ENCODE data around the gene RBFOX1. TPM values are rescaled to one million over a fixed set of nuclear protein-coding genes. Genes with fewer than 3 reads are reported as not detected.

The RBFOX1 gene
- total RNA-seq, 2 donors from 2014 or later, result not detected

DNA sequence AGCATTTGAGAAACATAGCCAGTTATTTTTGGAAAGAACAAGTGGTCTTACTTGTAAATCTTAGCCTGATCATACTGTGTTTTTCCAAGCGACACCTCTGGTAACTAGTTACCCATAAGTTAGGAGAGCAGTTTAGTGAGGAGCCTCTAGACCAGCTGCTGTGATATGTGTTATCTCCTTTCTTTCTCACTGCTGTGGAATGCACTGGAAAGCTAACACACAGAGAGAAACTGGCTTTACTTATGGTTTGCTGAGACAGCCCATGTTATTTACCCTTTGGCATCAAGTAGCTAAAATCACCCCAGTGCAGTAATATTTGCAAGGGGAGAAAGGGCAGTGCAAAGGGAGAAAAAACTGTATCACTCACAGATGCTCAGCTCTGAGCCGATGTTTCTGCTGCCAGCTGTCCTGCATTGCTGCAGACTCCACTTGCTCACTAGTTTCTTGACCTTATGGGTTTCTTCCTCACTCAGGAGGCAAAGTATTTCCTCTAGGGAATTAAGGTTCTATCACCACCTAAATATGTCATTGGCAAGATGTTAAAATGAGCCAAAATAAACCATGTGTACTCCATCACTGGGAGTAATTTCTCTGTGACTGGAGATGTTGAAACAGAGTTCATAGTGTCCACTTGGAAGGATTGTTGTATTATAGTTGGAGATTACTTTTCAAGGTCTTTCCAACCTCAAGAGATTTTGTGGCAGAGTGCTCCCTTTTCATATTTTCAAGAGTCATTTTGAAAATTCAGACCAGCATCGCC, 2.3 kb downstream of the RBFOX1 start:
- no peak for ATAC-seq
- Histone ChIP-seq H3K4me3 (no peak overlapping the region), H3K27me3 (no peaks in the 10 kb centered on the region)

DNA sequence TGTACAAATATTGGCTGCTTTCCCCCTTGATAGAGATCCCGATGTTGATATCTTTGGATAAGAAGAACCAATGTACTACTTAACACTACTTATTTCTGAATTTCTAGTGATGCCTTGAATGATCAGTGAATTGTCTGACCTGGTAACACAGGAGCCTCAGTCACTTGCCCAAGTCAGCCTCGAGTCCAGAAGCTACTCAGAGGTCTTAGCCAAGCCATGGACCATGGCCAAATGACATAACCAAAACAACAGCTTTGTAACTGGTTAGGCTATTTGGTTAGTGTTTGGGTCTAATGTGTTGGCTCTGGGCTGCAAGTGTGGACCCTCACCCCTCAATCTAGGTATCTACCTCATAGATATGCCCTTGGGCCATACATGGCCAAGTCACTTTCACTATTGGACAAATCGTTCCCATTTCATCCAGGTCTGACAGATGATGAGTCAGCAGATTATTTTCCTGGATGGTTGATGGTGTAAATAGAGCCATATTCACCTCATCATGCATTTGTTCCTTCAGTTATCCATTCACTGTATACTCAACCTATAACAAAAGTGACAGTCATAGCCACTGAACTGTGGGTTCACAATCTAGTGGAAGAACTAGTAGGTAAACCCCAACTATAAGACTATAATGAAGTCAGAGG, 3.5 kb downstream of the RBFOX1 start:
- Histone ChIP-seq H3K36me3 (replicated peaks in 1 of 2; ENCODE audit: insufficient read depth in 1 of 2, low read depth in 2 of 2) (no peaks in the 10 kb centered on the region), H3K9me3 (no peaks in the 10 kb centered on the region), H3K27me3 (no peaks in the 10 kb centered on the region), H3K27ac (no peak overlapping the region), H3K4me3 (no peak overlapping the region), H3K4me1 (no peaks in the 10 kb centered on the region)
- WGBS, 2 donors, result 51 to 67% methylated on average over 3 of the region's 3 CpGs
- TF ChIP-seq POLR2A (IDR thresholded peaks at IDR 0.05), result no peak
- TF ChIP-seq, protein P1, sequence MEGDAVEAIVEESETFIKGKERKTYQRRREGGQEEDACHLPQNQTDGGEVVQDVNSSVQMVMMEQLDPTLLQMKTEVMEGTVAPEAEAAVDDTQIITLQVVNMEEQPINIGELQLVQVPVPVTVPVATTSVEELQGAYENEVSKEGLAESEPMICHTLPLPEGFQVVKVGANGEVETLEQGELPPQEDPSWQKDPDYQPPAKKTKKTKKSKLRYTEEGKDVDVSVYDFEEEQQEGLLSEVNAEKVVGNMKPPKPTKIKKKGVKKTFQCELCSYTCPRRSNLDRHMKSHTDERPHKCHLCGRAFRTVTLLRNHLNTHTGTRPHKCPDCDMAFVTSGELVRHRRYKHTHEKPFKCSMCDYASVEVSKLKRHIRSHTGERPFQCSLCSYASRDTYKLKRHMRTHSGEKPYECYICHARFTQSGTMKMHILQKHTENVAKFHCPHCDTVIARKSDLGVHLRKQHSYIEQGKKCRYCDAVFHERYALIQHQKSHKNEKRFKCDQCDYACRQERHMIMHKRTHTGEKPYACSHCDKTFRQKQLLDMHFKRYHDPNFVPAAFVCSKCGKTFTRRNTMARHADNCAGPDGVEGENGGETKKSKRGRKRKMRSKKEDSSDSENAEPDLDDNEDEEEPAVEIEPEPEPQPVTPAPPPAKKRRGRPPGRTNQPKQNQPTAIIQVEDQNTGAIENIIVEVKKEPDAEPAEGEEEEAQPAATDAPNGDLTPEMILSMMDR (IDR thresholded peaks at IDR 0.05), result no peak
- intact Hi-C loops (cut with DNase I), result no loop called here
- DNase-seq (no peak), ATAC-seq (no peak)

More for the DNA sequence above, 2.3 kb downstream of the RBFOX1 start:
- Histone ChIP-seq H3K36me3 (replicated peaks in 1 of 2; ENCODE audit: insufficient read depth in 1 of 2, low read depth in 2 of 2) (no peaks in the 10 kb centered on the region), H3K27ac (no peak overlapping the region), H3K4me1 (no peaks in the 10 kb centered on the region), H3K9me3 (no peaks in the 10 kb centered on the region)
- intact Hi-C loops (cut with DNase I), result no loop called here
- TF ChIP-seq POLR2A (IDR thresholded peaks at IDR 0.05), result no peak
- TF ChIP-seq, protein P1 (IDR thresholded peaks at IDR 0.05), result no peak
- DNase-seq, result no peak
- 42 to 47% methylated on average over 3 of the region's 3 CpGs for WGBS, 2 donors

- Histone ChIP-seq H3K9me3 (no peaks in the 10 kb centered on the region), H3K4me3 (no peak overlapping the region), H3K27me3 (no peaks in the 10 kb centered on the region), H3K4me1 (no peaks in the 10 kb centered on the region), H3K27ac (no peak overlapping the region), H3K36me3 (replicated peaks in 1 of 2; ENCODE audit: insufficient read depth in 1 of 2, low read depth in 2 of 2) (no peaks in the 10 kb centered on the region)
- ATAC-seq (no peak), DNase-seq (no peak)
- intact Hi-C loops (cut with DNase I), result no loop called here
- WGBS, 2 donors, result 33 to 44% methylated on average over 1 of the region's 1 CpG
- no peak for TF ChIP-seq POLR2A (IDR thresholded peaks at IDR 0.05)
- TF ChIP-seq, protein P1 (IDR thresholded peaks at IDR 0.05), result no peak
Measured at GRCh38 chr16:7336742-7337141, 4.1 kb downstream of the RBFOX1 start.

DNA sequence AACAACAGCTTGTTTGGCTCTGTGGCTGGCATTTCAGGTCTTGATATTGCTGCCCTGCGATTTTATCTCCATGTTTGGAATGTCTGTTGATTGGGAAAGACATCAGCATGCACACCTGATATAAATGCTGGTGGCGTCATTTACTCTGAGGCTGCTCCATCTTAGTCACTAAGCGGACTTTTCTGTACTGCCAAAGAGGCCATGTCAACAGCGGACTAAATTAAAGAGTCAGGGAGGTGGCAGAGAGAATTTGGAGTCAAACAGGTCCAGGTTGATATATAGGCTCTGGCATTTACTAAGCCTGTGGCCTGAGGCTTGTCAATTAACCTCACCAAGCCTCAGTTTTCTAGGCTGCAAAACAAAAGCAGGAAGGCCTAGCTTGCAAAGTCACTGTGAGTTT, 6.2 kb downstream of the RBFOX1 start:
- DNase-seq (no peak), ATAC-seq (no peak)
- 48 to 54% methylated on average over 4 of the region's 4 CpGs for WGBS, 2 donors
- Histone ChIP-seq H3K4me1 (no peaks in the 10 kb centered on the region), H3K27ac (no peak overlapping the region), H3K4me3 (no peak overlapping the region), H3K9me3 (no peaks in the 10 kb centered on the region), H3K36me3 (replicated peaks in 1 of 2; ENCODE audit: insufficient read depth in 1 of 2, low read depth in 2 of 2) (no peaks in the 10 kb centered on the region), H3K27me3 (no peaks in the 10 kb centered on the region)
- intact Hi-C loops (cut with DNase I), result no loop called here
- TF ChIP-seq, protein P1 (IDR thresholded peaks at IDR 0.05), result no peak
- TF ChIP-seq POLR2A (IDR thresholded peaks at IDR 0.05), result no peak
